22Rv1 (cell line): ENCODE results near the gene ANGPTL4.

Experiments used
- ZFX ChIP-seq: fragments of 450-650 bp; IDR thresholded peaks from 2 replicates; pipeline ENCODE4 v1.6.1; 2017; ENCODE audit warnings: antibody characterized with exemption, borderline replicate concordance
- TF ChIP-seq, protein P1 (sequence below): fragments of 450-650 bp; IDR thresholded peaks from 2 replicates; pipeline ENCODE4 v1.5.1; 2017; ENCODE audit warnings: mild to moderate bottlenecking

DNA sequence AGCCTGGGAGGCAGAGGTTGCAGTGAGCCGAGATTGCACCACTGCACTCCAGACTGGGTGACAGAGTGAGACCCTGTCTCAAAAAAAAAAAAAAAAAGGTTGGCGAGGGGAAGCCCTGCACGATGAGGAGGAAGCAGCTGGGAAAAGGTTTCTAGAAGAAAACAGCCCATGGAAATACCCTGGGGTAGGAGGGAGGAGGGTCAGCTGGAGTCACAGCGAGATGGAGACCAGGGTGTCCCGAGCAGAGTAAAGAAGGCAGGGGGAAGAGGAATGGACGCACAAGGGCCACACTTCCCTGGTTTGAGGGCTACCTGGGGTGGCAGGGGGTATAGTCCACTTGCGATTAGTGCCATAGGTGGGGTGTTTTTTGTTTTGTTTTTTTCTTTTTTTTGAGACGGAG is 27.3 kb upstream of the ANGPTL4 start:
- TF ChIP-seq, protein P1, sequence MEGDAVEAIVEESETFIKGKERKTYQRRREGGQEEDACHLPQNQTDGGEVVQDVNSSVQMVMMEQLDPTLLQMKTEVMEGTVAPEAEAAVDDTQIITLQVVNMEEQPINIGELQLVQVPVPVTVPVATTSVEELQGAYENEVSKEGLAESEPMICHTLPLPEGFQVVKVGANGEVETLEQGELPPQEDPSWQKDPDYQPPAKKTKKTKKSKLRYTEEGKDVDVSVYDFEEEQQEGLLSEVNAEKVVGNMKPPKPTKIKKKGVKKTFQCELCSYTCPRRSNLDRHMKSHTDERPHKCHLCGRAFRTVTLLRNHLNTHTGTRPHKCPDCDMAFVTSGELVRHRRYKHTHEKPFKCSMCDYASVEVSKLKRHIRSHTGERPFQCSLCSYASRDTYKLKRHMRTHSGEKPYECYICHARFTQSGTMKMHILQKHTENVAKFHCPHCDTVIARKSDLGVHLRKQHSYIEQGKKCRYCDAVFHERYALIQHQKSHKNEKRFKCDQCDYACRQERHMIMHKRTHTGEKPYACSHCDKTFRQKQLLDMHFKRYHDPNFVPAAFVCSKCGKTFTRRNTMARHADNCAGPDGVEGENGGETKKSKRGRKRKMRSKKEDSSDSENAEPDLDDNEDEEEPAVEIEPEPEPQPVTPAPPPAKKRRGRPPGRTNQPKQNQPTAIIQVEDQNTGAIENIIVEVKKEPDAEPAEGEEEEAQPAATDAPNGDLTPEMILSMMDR: no peak
- no peak for TF ChIP-seq ZFX
